Natural killer cell (primary cell): Measurements from ENCODE around the gene GGNBP2. TPM values are rescaled to one million over a fixed set of nuclear protein-coding genes. Genes with fewer than 3 reads are reported as not detected.

ENCODE experiments used
- ATAC-seq, 3 donors: fragments of 150-1000 bp in 2 of 3; fragments of 200-7000 bp in 1 of 3; cut with Tn5 transposase; 1 replicate in 1 of 3; 2 replicates in 2 of 3; pipeline ENCODE4 v1.10.0; 2021; ENCODE audit warnings: mild to moderate bottlenecking in 2 of 3, moderate library complexity in 2 of 3
- DNase-seq, 2 donors: peaks; one replicate each; pipeline versions ENCODE4 v3.0.0 to v3.0.0-alpha.2; 2013 to 2021; ENCODE audit warnings: mixed read lengths in 1 of 2
- H3K27ac ChIP-seq: one replicate; pipeline ENCODE4 v1.5.1; 2013; ENCODE audit warnings: mild to moderate bottlenecking, low read length
- H3K27me3 ChIP-seq: one replicate; pipeline ENCODE4 v1.6.1; 2013; ENCODE audit warnings: low read length; ENCODE audit not compliant: control insufficient read depth, insufficient read depth
- H3K36me3 ChIP-seq: one replicate; pipeline ENCODE4 v1.6.1; 2013; ENCODE audit warnings: low read length; ENCODE audit not compliant: control insufficient read depth, insufficient read depth
- H3K4me1 ChIP-seq: one replicate; pipeline ENCODE4 v1.6.1; 2013; ENCODE audit warnings: low read length; ENCODE audit not compliant: control insufficient read depth, insufficient read depth
- H3K4me3 ChIP-seq: one replicate; pipeline ENCODE4 v1.5.1; 2013; ENCODE audit warnings: low read length
- H3K9me3 ChIP-seq: one replicate; pipeline ENCODE4 v1.6.1; 2013; ENCODE audit warnings: low read length; ENCODE audit not compliant: control insufficient read depth, insufficient read depth
- H3K27ac Mint-ChIP-seq, 2 donors: one replicate each; pipeline ENCODE4 v1.8.0; 2022; ENCODE audit warnings: mild to moderate bottlenecking in 2 of 2, mixed read lengths in 2 of 2, moderate library complexity in 1 of 2
- H3K27me3 Mint-ChIP-seq, 2 donors: one replicate each; pipeline ENCODE4 v1.8.0; 2022; ENCODE audit warnings: low read depth in 2 of 2, mixed read lengths in 2 of 2
- H3K36me3 Mint-ChIP-seq: one replicate; pipeline ENCODE4 v1.8.0; 2022; ENCODE audit warnings: mixed read lengths
- H3K4me1 Mint-ChIP-seq, 2 donors: one replicate each; pipeline ENCODE4 v1.8.0; 2022; ENCODE audit warnings: mixed read lengths in 2 of 2
- H3K4me3 Mint-ChIP-seq: one replicate; pipeline ENCODE4 v1.8.0; 2022; ENCODE audit warnings: mild to moderate bottlenecking, moderate library complexity, mixed read lengths
- H3K9me3 Mint-ChIP-seq, 2 donors: one replicate each; pipeline ENCODE4 v1.8.0; 2022; ENCODE audit warnings: mixed read lengths in 2 of 2
- whole genome bisulfite sequencing: methylation state at CpG from one replicate; pipeline ENCODE4 v1.1.7; 2013; ENCODE audit warnings: missing lambda C conversion rate; ENCODE audit not compliant: insufficient coverage; 5-methylcytosine and 5-hydroxymethylcytosine counted together
- intact Hi-C: fragments of 100-400 bp; cut with micrococcal nuclease; formaldehyde crosslinking; loops from one replicate; pipeline ENCODE4 v1.14.2; 2022
- total RNA-seq, 4 donors: library from RNA; stranded (reverse); fragments of 120-200 nt in 1 of 4; gene quantifications; one replicate each; pipeline versions ENCODE4 v1.2.3 to v1.2.4, GENCODE V29; 2013 to 2022
- TF ChIP-seq, protein P1 (sequence below): fragments of 200-600 bp; IDR thresholded peaks from one replicate; pipeline ENCODE4 v1.8.0; 2022; ENCODE audit warnings: antibody characterized with exemption

GGNBP2 gene
- total RNA-seq, 3 donors from 2014 or later (not counting 1 experiment from before 2014, with no cell fraction given), result 183 to 233 (median 197) TPM

DNA sequence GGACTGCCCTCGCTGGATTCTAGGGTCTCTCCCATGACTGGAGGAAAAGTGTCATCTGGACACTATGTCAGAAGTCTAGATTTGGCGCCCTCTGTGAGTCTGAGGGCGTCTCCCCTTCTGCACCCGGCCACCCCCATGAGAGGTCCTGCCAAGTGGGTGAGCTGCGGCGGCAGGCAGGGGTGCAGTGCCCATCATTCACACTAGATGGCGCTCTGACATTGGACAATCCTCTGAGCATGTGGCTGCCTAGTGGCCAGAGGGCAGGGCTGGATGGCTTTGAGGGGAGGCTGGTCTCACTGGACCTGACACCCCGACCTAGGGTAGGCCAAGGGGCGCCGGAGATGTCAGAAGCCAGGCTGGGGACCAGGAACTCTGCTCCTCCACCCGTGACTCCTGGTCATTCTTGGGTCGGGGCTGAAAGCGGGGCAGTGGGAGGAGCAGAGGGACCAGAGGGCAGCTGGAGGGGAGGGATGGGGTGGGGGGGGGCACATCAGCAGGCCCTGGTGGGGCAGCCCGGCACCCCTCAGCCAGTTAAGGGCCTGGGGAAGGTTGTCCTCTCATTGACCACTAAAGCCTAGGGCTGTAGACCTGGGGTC, 84.6 kb downstream of the GGNBP2 start:
- no peak overlapping the region for H3K4me3 Mint-ChIP-seq
- H3K9me3 Mint-ChIP-seq, result no peaks in the 10 kb centered on the region
- Histone ChIP-seq H3K9me3 (no peaks in the 10 kb centered on the region), H3K27me3 (no peaks in the 10 kb centered on the region), H3K4me1 (no peaks in the 10 kb centered on the region), H3K27ac (no peak overlapping the region), H3K4me3 (no peak overlapping the region), H3K36me3 (no peaks in the 10 kb centered on the region)
- DNase-seq, result peak; percentile 79 to 86
- TF ChIP-seq, protein P1, sequence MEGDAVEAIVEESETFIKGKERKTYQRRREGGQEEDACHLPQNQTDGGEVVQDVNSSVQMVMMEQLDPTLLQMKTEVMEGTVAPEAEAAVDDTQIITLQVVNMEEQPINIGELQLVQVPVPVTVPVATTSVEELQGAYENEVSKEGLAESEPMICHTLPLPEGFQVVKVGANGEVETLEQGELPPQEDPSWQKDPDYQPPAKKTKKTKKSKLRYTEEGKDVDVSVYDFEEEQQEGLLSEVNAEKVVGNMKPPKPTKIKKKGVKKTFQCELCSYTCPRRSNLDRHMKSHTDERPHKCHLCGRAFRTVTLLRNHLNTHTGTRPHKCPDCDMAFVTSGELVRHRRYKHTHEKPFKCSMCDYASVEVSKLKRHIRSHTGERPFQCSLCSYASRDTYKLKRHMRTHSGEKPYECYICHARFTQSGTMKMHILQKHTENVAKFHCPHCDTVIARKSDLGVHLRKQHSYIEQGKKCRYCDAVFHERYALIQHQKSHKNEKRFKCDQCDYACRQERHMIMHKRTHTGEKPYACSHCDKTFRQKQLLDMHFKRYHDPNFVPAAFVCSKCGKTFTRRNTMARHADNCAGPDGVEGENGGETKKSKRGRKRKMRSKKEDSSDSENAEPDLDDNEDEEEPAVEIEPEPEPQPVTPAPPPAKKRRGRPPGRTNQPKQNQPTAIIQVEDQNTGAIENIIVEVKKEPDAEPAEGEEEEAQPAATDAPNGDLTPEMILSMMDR, result peak; percentile 97
- no peaks in the 10 kb centered on the region for H3K36me3 Mint-ChIP-seq
- H3K27me3 Mint-ChIP-seq, result peaks cover 0 to 9% of the 10 kb centered on the region in 2 donors
- no peak overlapping the region for H3K27ac Mint-ChIP-seq
- 27% methylated on average over 14 of the region's 14 CpGs for WGBS
- no peaks in the 10 kb centered on the region for H3K4me1 Mint-ChIP-seq
- ATAC-seq, result peak; percentile 87 to 98 (median 94)
- intact Hi-C loops, result loop anchor here (1.0 to 2.0 kb wide), 4 partner anchors 77 to 609 kb away; no protein-coding TSS in a partner anchor

GRCh38 chr17:36629970-36630502, 85.3 kb downstream of the GGNBP2 start:
- no peak overlapping the region for H3K27ac ChIP-seq
- Mint-ChIP-seq H3K36me3 (no peaks in the 10 kb centered on the region), H3K27ac (no peak overlapping the region), H3K4me1 (no peaks in the 10 kb centered on the region), H3K9me3 (no peaks in the 10 kb centered on the region), H3K27me3 (peaks cover 4 to 13% of the 10 kb centered on the region in 2 donors), H3K4me3 (no peak overlapping the region)
- intact Hi-C loops, result loop anchor here (1.0 to 2.0 kb wide), 4 partner anchors 77 to 609 kb away; no protein-coding TSS in a partner anchor
- no peaks in the 10 kb centered on the region for H3K4me1 ChIP-seq
- ATAC-seq, result no peak
- 77% methylated on average over 8 of the region's 8 CpGs for WGBS
- H3K36me3 ChIP-seq, result no peaks in the 10 kb centered on the region
- no peak for DNase-seq
- H3K27me3 ChIP-seq, result no peaks in the 10 kb centered on the region
- H3K4me3 ChIP-seq, result no peak overlapping the region
- TF ChIP-seq, protein P1, result no peak
- no peaks in the 10 kb centered on the region for H3K9me3 ChIP-seq

GRCh38 chr17:36631022-36631421, 86.3 kb downstream of the GGNBP2 start:
- Histone ChIP-seq H3K9me3 (no peaks in the 10 kb centered on the region), H3K27me3 (no peaks in the 10 kb centered on the region), H3K4me3 (no peak overlapping the region), H3K4me1 (no peaks in the 10 kb centered on the region), H3K27ac (no peak overlapping the region), H3K36me3 (no peaks in the 10 kb centered on the region)
- Mint-ChIP-seq H3K4me3 (no peak overlapping the region), H3K27me3 (peaks cover 9 to 16% of the 10 kb centered on the region in 2 donors), H3K9me3 (no peaks in the 10 kb centered on the region), H3K36me3 (no peaks in the 10 kb centered on the region), H3K4me1 (no peaks in the 10 kb centered on the region), H3K27ac (no peak overlapping the region)
- intact Hi-C loops, result no loop called here
- no peak for ATAC-seq
- 70% methylated on average over 4 of the region's 4 CpGs for WGBS
- no peak for DNase-seq
- TF ChIP-seq, protein P1, result no peak
